ENCODE data around the gene NDC80. TPM values are rescaled to one million over a fixed set of nuclear protein-coding genes. Genes with fewer than 3 reads are reported as not detected.

Gene NDC80
- total RNA-seq, 1 donor from 2014 or later: 3.5 TPM

DNA sequence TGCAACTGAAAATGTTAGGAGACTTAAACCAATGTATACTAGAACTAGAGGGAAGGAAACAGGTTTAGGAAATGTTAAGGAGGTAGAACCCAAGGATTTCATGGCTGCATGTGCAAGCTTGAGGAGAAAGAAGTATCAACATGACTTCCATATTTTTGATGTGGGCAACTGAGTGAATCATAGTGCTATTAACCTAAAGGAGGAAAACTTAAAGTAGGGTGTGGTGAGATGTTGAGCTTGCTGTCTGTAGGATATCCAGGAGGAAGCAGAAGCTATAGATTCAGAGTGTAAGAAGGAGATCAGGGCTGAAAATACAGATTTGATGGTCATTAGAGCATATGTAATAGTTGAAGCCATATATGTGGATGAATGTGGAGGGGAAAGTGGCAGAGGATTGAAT is 31.5 kb downstream of the NDC80 start:
- no peak for DNase-seq (ENCODE audit: low read depth)

DNA sequence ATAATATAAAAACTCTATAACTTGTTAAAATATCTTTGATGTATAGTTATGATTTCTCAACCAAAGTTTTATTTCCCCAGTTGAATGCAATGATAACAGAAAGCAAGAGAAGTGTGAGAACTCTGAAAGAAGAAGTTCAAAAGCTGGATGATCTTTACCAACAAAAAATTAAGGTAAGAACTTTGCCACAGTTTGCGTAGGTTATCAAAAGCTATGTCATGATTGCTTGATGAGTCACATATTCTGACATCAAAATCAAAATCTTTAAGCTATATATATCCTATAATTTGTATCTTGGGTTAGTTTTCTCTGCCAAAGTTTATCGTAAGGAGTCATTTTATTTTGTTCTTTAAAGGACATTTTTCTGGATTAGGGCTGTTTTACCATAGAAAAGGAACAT is 35.0 kb downstream of the NDC80 start:
- H2AFZ ChIP-seq (ENCODE audit: low read depth, low read length): no peak overlapping the region
- Mint-ChIP-seq H3K9me3 (ENCODE audit: unreplicated experiment) (no peaks in the 10 kb centered on the region), H3K27me3 (ENCODE audit: low read depth, unreplicated experiment) (no peaks in the 10 kb centered on the region), H3K27ac (ENCODE audit: unreplicated experiment) (peak overlapping the region; percentile 12), H3K36me3 (ENCODE audit: low read depth, unreplicated experiment) (no peaks in the 10 kb centered on the region), H3K4me1 (ENCODE audit: low read depth, unreplicated experiment) (no peaks in the 10 kb centered on the region), H3K4me3 (ENCODE audit: unreplicated experiment) (no peak overlapping the region)
- no peak overlapping the region for H3K9ac ChIP-seq (ENCODE audit: low read length)
- DNase-seq (ENCODE audit: low read depth) (peak; percentile 18), FAIRE-seq (no peak)
- H3K4me2 ChIP-seq (ENCODE audit: low read length): no peak overlapping the region
- H4K20me1 ChIP-seq (ENCODE audit: insufficient read depth, low read length): no peaks in the 10 kb centered on the region
- H3K27me3 ChIP-seq (ENCODE audit: insufficient read depth, low read length): no peaks in the 10 kb centered on the region
- no peak overlapping the region for H3K27ac ChIP-seq (ENCODE audit: low read depth, low read length)
- H3K36me3 ChIP-seq (ENCODE audit: insufficient read depth, low read length): peaks cover 6% of the 10 kb centered on the region
- H3K79me2 ChIP-seq (ENCODE audit: insufficient read depth, low read length): no peaks in the 10 kb centered on the region
- no peaks in the 10 kb centered on the region for H3K4me1 ChIP-seq (ENCODE audit: insufficient read depth, low read length)
- no peaks in the 10 kb centered on the region for H3K9me3 ChIP-seq (ENCODE audit: insufficient read depth, low read depth, low read length)
- TF ChIP-seq, protein P1, sequence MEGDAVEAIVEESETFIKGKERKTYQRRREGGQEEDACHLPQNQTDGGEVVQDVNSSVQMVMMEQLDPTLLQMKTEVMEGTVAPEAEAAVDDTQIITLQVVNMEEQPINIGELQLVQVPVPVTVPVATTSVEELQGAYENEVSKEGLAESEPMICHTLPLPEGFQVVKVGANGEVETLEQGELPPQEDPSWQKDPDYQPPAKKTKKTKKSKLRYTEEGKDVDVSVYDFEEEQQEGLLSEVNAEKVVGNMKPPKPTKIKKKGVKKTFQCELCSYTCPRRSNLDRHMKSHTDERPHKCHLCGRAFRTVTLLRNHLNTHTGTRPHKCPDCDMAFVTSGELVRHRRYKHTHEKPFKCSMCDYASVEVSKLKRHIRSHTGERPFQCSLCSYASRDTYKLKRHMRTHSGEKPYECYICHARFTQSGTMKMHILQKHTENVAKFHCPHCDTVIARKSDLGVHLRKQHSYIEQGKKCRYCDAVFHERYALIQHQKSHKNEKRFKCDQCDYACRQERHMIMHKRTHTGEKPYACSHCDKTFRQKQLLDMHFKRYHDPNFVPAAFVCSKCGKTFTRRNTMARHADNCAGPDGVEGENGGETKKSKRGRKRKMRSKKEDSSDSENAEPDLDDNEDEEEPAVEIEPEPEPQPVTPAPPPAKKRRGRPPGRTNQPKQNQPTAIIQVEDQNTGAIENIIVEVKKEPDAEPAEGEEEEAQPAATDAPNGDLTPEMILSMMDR (IDR thresholded peaks at IDR 0.05; ENCODE audit: insufficient read depth, low read depth, low read length): no peak
- TF ChIP-seq EZH2 (IDR thresholded peaks at IDR 0.05; ENCODE audit: insufficient read depth, low read length): no peak
- H3K4me3 ChIP-seq (ENCODE audit: insufficient read depth, low read depth, low read length): no peak overlapping the region

More for the DNA sequence above, 31.5 kb downstream of the NDC80 start:
- no peak for FAIRE-seq
- H3K79me2 ChIP-seq (ENCODE audit: insufficient read depth, low read length): no peaks in the 10 kb centered on the region
- H3K27me3 ChIP-seq (ENCODE audit: insufficient read depth, low read length): no peaks in the 10 kb centered on the region
- peaks cover 10% of the 10 kb centered on the region for H3K36me3 ChIP-seq (ENCODE audit: insufficient read depth, low read length)
- no peak overlapping the region for H3K4me2 ChIP-seq (ENCODE audit: low read length)
- no peak overlapping the region for H3K27ac ChIP-seq (ENCODE audit: low read depth, low read length)
- H3K27me3 Mint-ChIP-seq (ENCODE audit: low read depth, unreplicated experiment): no peaks in the 10 kb centered on the region
- no peaks in the 10 kb centered on the region for H3K4me1 ChIP-seq (ENCODE audit: insufficient read depth, low read length)
- no peak overlapping the region for H3K4me3 ChIP-seq (ENCODE audit: insufficient read depth, low read depth, low read length)
- TF ChIP-seq, protein P1 (IDR thresholded peaks at IDR 0.05; ENCODE audit: insufficient read depth, low read depth, low read length): no peak
- TF ChIP-seq EZH2 (IDR thresholded peaks at IDR 0.05; ENCODE audit: insufficient read depth, low read length): no peak
- H3K36me3 Mint-ChIP-seq (ENCODE audit: low read depth, unreplicated experiment): no peaks in the 10 kb centered on the region
- H3K27ac Mint-ChIP-seq (ENCODE audit: unreplicated experiment): no peak overlapping the region
- H3K4me3 Mint-ChIP-seq (ENCODE audit: unreplicated experiment): no peak overlapping the region
- no peaks in the 10 kb centered on the region for H3K9me3 ChIP-seq (ENCODE audit: insufficient read depth, low read depth, low read length)
- no peak overlapping the region for H2AFZ ChIP-seq (ENCODE audit: low read depth, low read length)
- no peaks in the 10 kb centered on the region for H4K20me1 ChIP-seq (ENCODE audit: insufficient read depth, low read length)
- H3K4me1 Mint-ChIP-seq (ENCODE audit: low read depth, unreplicated experiment): no peaks in the 10 kb centered on the region
- H3K9ac ChIP-seq (ENCODE audit: low read length): no peak overlapping the region
- no peaks in the 10 kb centered on the region for H3K9me3 Mint-ChIP-seq (ENCODE audit: unreplicated experiment)

DNA sequence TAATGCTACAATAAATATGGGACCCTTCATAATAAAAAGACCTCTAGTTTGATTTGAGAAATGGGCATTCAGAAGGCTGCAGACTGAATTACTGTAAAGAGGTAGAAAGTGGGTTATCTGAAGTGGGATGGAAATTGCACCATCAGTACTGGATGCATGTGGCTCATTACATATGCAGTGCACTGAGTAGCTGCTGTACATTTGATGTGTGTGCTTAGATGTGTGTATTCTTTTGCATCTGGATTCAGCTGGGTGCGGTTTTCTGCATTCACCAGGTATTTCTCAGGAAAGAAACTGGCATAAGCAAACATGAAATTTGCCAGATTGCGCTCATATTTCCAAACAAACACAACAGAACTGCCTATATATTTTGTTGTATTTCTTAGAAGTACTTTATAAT is 38.2 kb downstream of the NDC80 start:
- Histone ChIP-seq H3K4me2 (ENCODE audit: low read length) (no peak overlapping the region), H3K9ac (ENCODE audit: low read length) (no peak overlapping the region), H3K4me1 (ENCODE audit: insufficient read depth, low read length) (no peaks in the 10 kb centered on the region), H4K20me1 (ENCODE audit: insufficient read depth, low read length) (no peaks in the 10 kb centered on the region), H3K4me3 (ENCODE audit: insufficient read depth, low read depth, low read length) (no peak overlapping the region), H3K9me3 (ENCODE audit: insufficient read depth, low read depth, low read length) (no peaks in the 10 kb centered on the region), H3K27ac (ENCODE audit: low read depth, low read length) (no peak overlapping the region), H3K27me3 (ENCODE audit: insufficient read depth, low read length) (no peaks in the 10 kb centered on the region), H2AFZ (ENCODE audit: low read depth, low read length) (no peak overlapping the region), H3K36me3 (ENCODE audit: insufficient read depth, low read length) (no peaks in the 10 kb centered on the region), H3K79me2 (ENCODE audit: insufficient read depth, low read length) (no peaks in the 10 kb centered on the region)
- no peaks in the 10 kb centered on the region for H3K36me3 Mint-ChIP-seq (ENCODE audit: low read depth, unreplicated experiment)
- DNase-seq (ENCODE audit: low read depth) (no peak), FAIRE-seq (no peak)
- no peaks in the 10 kb centered on the region for H3K9me3 Mint-ChIP-seq (ENCODE audit: unreplicated experiment)
- no peak overlapping the region for H3K4me3 Mint-ChIP-seq (ENCODE audit: unreplicated experiment)
- H3K27me3 Mint-ChIP-seq (ENCODE audit: low read depth, unreplicated experiment): no peaks in the 10 kb centered on the region
- H3K27ac Mint-ChIP-seq (ENCODE audit: unreplicated experiment): no peak overlapping the region
- TF ChIP-seq EZH2 (IDR thresholded peaks at IDR 0.05; ENCODE audit: insufficient read depth, low read length): no peak
- TF ChIP-seq, protein P1 (IDR thresholded peaks at IDR 0.05; ENCODE audit: insufficient read depth, low read depth, low read length): no peak
- no peaks in the 10 kb centered on the region for H3K4me1 Mint-ChIP-seq (ENCODE audit: low read depth, unreplicated experiment)

Measured in astrocyte (in vitro differentiated cells and primary cell).